Peyer's patch (tissue), 4 donors: ENCODE measurements around the gene LEAP2. TPM values are rescaled to one million over a fixed set of nuclear protein-coding genes. Genes with fewer than 3 reads are reported as not detected.
A peak's percentile ranks its signal among the peaks of the same experiment; 100 is the strongest.

Experiments
- DNase-seq, 3 donors: peaks; one replicate each; pipeline ENCODE4 v3.0.0-alpha.2; 2017 to 2019
- H3K27ac ChIP-seq, 4 donors: fragments of 200-600 bp; sonication (generic); one replicate each; pipeline ENCODE4 v1.5.1; 2016 to 2019
- H3K27me3 ChIP-seq, 2 donors: fragments of 200-600 bp; sonication (generic); one replicate each; pipeline ENCODE4 v1.5.1; 2019
- H3K36me3 ChIP-seq, 3 donors: fragments of 200-600 bp; sonication (generic); one replicate each; pipeline ENCODE4 v1.5.1; 2016 to 2019
- H3K4me1 ChIP-seq, 4 donors: fragments of 200-600 bp; sonication (generic); one replicate each; pipeline ENCODE4 v1.5.1; 2016 to 2019
- H3K4me3 ChIP-seq, 4 donors: fragments of 200-600 bp; sonication (generic); 1 replicate in 3 of 4; 2 replicates in 1 of 4; pipeline ENCODE4 v1.5.1; 2016 to 2019; ENCODE audit warnings: mild to moderate bottlenecking in 1 of 4
- H3K9me3 ChIP-seq, 4 donors: fragments of 200-600 bp; sonication (generic); one replicate each; pipeline ENCODE4 v1.5.1; 2016 to 2019; ENCODE audit warnings: mild to moderate bottlenecking in 1 of 4
- CTCF ChIP-seq, 6 experiments: fragments of 450-650 bp in 4 of 6; fragments of 200-600 bp in 2 of 6; sonication (generic) in 1 of 6; IDR thresholded peaks; one replicate each; pipeline ENCODE4 v1.5.1; 2017 to 2019; ENCODE audit warnings: antibody characterized with exemption in 6 of 6, mild to moderate bottlenecking in 3 of 6, moderate library complexity in 1 of 6
- POLR2A ChIP-seq, 2 donors: fragments of 450-650 bp; IDR thresholded peaks; one replicate each; pipeline ENCODE4 v1.5.1; 2017; ENCODE audit warnings: antibody characterized with exemption in 2 of 2, mild to moderate bottlenecking in 2 of 2, moderate library complexity in 2 of 2
- total RNA-seq, 4 donors: library from RNA; depleted of rRNA; stranded (reverse); fragments of >200 nt; gene quantifications; one replicate each; pipeline ENCODE4 v1.1.0, GENCODE V29; 2016

Gene LEAP2
- total RNA-seq, 4 donors from 2014 or later = 7.2 to 29.9 (median 20.1) TPM; not detected in 1

DNA sequence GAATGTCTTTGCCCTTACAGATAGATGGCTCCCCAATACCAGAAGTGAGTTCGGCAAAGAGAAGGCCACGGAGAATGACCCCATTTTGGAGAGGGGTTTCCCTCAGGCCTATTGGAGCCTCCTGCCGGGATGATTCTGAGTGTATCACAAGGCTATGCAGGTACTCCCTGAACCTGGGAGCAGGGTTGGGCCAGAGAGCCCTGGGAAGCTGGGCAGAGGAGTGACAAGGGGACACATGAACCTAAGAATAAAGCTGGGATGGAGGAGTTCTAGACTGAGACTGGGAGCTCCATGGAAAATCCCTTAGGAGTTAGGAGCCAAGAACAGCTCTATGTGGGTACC lies 433 bp downstream of the LEAP2 start:
- Histone ChIP-seq H3K27me3 (no peaks in the 10 kb centered on the region), H3K27ac (peak overlapping the region in 3 of 4 donors; percentile 34 to 86 (median 77)), H3K9me3 (no peaks in the 10 kb centered on the region), H3K4me3 (peak overlapping the region in 3 of 4 donors; percentile 7 to 48 (median 37)), H3K4me1 (peaks cover 0 to 11% (median 2%) of the 10 kb centered on the region in 4 donors), H3K36me3 (peaks cover 0 to 47% (median 0%) of the 10 kb centered on the region in 3 donors)
- no peak for TF ChIP-seq POLR2A (IDR thresholded peaks at IDR 0.05)
- no peak for TF ChIP-seq CTCF (IDR thresholded peaks at IDR 0.05)
- DNase-seq = peak in 1 of 3 donors; percentile 49

GRCh38 chr5:132876020-132876759 lies 2.7 kb downstream of the LEAP2 start:
- Histone ChIP-seq H3K27ac (no peak overlapping the region), H3K36me3 (peaks cover 0 to 48% (median 0%) of the 10 kb centered on the region in 3 donors), H3K4me3 (no peak overlapping the region), H3K9me3 (no peaks in the 10 kb centered on the region), H3K4me1 (peaks cover 0 to 11% (median 2%) of the 10 kb centered on the region in 4 donors), H3K27me3 (no peaks in the 10 kb centered on the region)
- TF ChIP-seq POLR2A (IDR thresholded peaks at IDR 0.05) (no peak), CTCF (IDR thresholded peaks at IDR 0.05) (no peak)
- DNase-seq = no peak

DNA sequence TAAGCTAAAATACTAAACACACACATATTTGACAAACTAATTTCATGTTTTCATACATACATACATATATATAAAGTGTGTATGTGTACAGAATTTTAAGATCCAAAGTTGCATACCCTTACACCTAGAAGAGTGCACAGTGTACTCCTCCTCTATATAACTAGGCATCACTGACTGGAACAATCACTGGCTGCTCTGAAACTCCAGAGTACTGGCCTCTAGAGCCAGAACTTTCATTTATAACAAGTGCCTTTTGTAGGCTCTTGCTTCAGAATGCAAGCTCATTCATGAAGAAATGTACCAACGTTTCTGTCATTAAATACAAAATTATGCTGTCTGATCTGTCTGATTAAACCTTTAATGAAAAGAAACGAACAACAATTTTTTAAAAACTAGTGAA lies 4.0 kb downstream of the LEAP2 start:
- Histone ChIP-seq H3K4me1 (peaks cover 0 to 7% (median 0%) of the 10 kb centered on the region in 4 donors), H3K27me3 (no peaks in the 10 kb centered on the region), H3K36me3 (peaks cover 0 to 61% (median 0%) of the 10 kb centered on the region in 3 donors), H3K4me3 (no peak overlapping the region), H3K27ac (no peak overlapping the region), H3K9me3 (no peaks in the 10 kb centered on the region)
- TF ChIP-seq CTCF (IDR thresholded peaks at IDR 0.05) = no peak
- no peak for DNase-seq

GRCh38 chr5:132877938-132878337 lies 4.5 kb downstream of the LEAP2 start:
- Histone ChIP-seq H3K4me3 (no peak overlapping the region), H3K4me1 (peaks cover 0 to 3% (median 0%) of the 10 kb centered on the region in 4 donors), H3K9me3 (no peaks in the 10 kb centered on the region), H3K27me3 (no peaks in the 10 kb centered on the region), H3K36me3 (peaks cover 0 to 66% (median 0%) of the 10 kb centered on the region in 3 donors), H3K27ac (peak overlapping the region in 2 of 4 donors; percentile 3 to 36)
- TF ChIP-seq POLR2A (IDR thresholded peaks at IDR 0.05) (no peak), CTCF (IDR thresholded peaks at IDR 0.05) (no peak)
- DNase-seq = peak in 1 of 3 donors; percentile 58

GRCh38 chr5:132883261-132883834 lies 9.9 kb downstream of the LEAP2 start:
- Histone ChIP-seq H3K4me1 (no peaks in the 10 kb centered on the region), H3K27ac (no peak overlapping the region), H3K9me3 (no peaks in the 10 kb centered on the region), H3K4me3 (no peak overlapping the region), H3K36me3 (peaks cover 0 to 88% (median 0%) of the 10 kb centered on the region in 3 donors), H3K27me3 (no peaks in the 10 kb centered on the region)
- peak in 2 of 3 donors; percentile 31 to 79 for DNase-seq
- no peak for TF ChIP-seq POLR2A (IDR thresholded peaks at IDR 0.05)
- TF ChIP-seq CTCF (IDR thresholded peaks at IDR 0.05) = peak; percentile 16 to 86 (median 68)
